Neutrophil (primary cell): ENCODE results near the gene RAI1.
A peak's percentile ranks its signal among the peaks of the same experiment; 100 is the strongest.

Experiments used
- H3K27ac ChIP-seq: fragments of 200-600 bp; sonication (generic); 2 replicates; pipeline ENCODE4 v1.5.1; 2016; ENCODE audit warnings: mild to moderate bottlenecking, moderate library complexity
- H3K27me3 ChIP-seq: fragments of 200-600 bp; sonication (generic); 2 replicates; pipeline ENCODE4 v1.6.0; 2016; ENCODE audit warnings: mild to moderate bottlenecking
- H3K36me3 ChIP-seq: fragments of 200-600 bp; sonication (generic); 2 replicates; pipeline ENCODE4 v1.5.1; 2017
- H3K4me1 ChIP-seq, 2 experiments: fragments of 200-600 bp in 1 of 2; sonication (generic) in 1 of 2; 1 replicate in 1 of 2; 2 replicates in 1 of 2; pipeline versions ENCODE4 v1.5.1 to v1.6.1; 2013 to 2016; ENCODE audit warnings: low read depth in 1 of 2, low read length in 1 of 2, mild to moderate bottlenecking in 1 of 2, moderate library complexity in 1 of 2; ENCODE audit not compliant: control insufficient read depth in 1 of 2, insufficient read depth in 1 of 2
- H3K4me3 ChIP-seq, 2 experiments: fragments of 200-600 bp in 1 of 2; sonication (generic) in 1 of 2; 1 replicate in 1 of 2; 2 replicates in 1 of 2; pipeline ENCODE4 v1.5.1; 2013 to 2016; ENCODE audit warnings: low read depth in 1 of 2, low read length in 1 of 2, mild to moderate bottlenecking in 1 of 2, moderate library complexity in 1 of 2
- H3K9me3 ChIP-seq: fragments of 200-600 bp; sonication (generic); 2 replicates; pipeline ENCODE4 v1.5.1; 2016
- CTCF ChIP-seq: fragments of 200-600 bp; sonication (generic); IDR thresholded peaks from 2 replicates; pipeline ENCODE4 v1.5.1; 2016; ENCODE audit warnings: antibody characterized with exemption

The RAI1 gene

GRCh38 chr17:17820046-17820445, 138.8 kb downstream of the RAI1 start:
- Histone ChIP-seq H3K4me1 (peaks cover 30 to 33% of the 10 kb centered on the region in 2 experiments), H3K27ac (no peak overlapping the region), H3K36me3 (peaks cover 46% of the 10 kb centered on the region)

GRCh38 chr17:17820463-17821158, 139.4 kb downstream of the RAI1 start:
- no peak overlapping the region for H3K27ac ChIP-seq

More at GRCh38 chr17:17820046-17820445, 138.8 kb downstream of the RAI1 start:
- no peak for TF ChIP-seq CTCF
- Histone ChIP-seq H3K9me3 (no peaks in the 10 kb centered on the region), H3K27me3 (peaks cover 10% of the 10 kb centered on the region), H3K4me3 (no peak overlapping the region)

GRCh38 chr17:17822189-17822588, 140.9 kb downstream of the RAI1 start:
- Histone ChIP-seq H3K36me3 (peaks cover 25% of the 10 kb centered on the region), H3K4me3 (no peak overlapping the region), H3K27me3 (peaks cover 10% of the 10 kb centered on the region), H3K4me1 (peaks cover 44 to 48% of the 10 kb centered on the region in 2 experiments), H3K9me3 (no peaks in the 10 kb centered on the region), H3K27ac (no peak overlapping the region)
- no peak for TF ChIP-seq CTCF

More at GRCh38 chr17:17820463-17821158, 139.4 kb downstream of the RAI1 start:
- H3K36me3 ChIP-seq: peaks cover 40% of the 10 kb centered on the region
- TF ChIP-seq CTCF: no peak
- peaks cover 32 to 33% of the 10 kb centered on the region in 2 experiments for H3K4me1 ChIP-seq
- no peaks in the 10 kb centered on the region for H3K9me3 ChIP-seq
- H3K4me3 ChIP-seq: no peak overlapping the region
- H3K27me3 ChIP-seq: peaks cover 10% of the 10 kb centered on the region

- H3K27me3 ChIP-seq: peaks cover 10% of the 10 kb centered on the region
- TF ChIP-seq CTCF: no peak
- H3K27ac ChIP-seq: no peak overlapping the region
- peaks cover 20% of the 10 kb centered on the region for H3K36me3 ChIP-seq
- peaks cover 44 to 48% of the 10 kb centered on the region in 2 experiments for H3K4me1 ChIP-seq
- no peak overlapping the region for H3K4me3 ChIP-seq
- no peaks in the 10 kb centered on the region for H3K9me3 ChIP-seq
These were observed 141.4 kb downstream of the RAI1 start for GRCh38 chr17:17822616-17823015.

- peaks cover 44 to 48% of the 10 kb centered on the region in 2 experiments for H3K4me1 ChIP-seq
These were observed 142.3 kb downstream of the RAI1 start for GRCh38 chr17:17823433-17824118.

More at GRCh38 chr17:17823433-17824118, 142.3 kb downstream of the RAI1 start:
- H3K36me3 ChIP-seq: peaks cover 11% of the 10 kb centered on the region
- no peaks in the 10 kb centered on the region for H3K9me3 ChIP-seq
- H3K4me3 ChIP-seq: peak overlapping the region; percentile 71
- TF ChIP-seq CTCF: no peak
- peak overlapping the region; percentile 74 for H3K27ac ChIP-seq
- peaks cover 10% of the 10 kb centered on the region for H3K27me3 ChIP-seq
